Stimulated activated CD8-positive, alpha-beta memory T cell treated with anti-CD3 and anti-CD28 coated beads, Interleukin-7, amount 100 ng/mL, for 1 hour (primary cell): ENCODE data around the gene SRPX.

Experiments
- DNase-seq, 2 donors: peaks; one replicate each; pipeline ENCODE4 v3.0.0-alpha.2; 2020; ENCODE audit warnings: low read depth in 2 of 2

The SRPX gene

GRCh38 chrX:38211891-38212635, 8.6 kb downstream of the SRPX start:
- DNase-seq, result no peak

GRCh38 chrX:38206542-38206941, 14.1 kb downstream of the SRPX start:
- no peak for DNase-seq

- no peak for DNase-seq
These were observed 14.6 kb downstream of the SRPX start for GRCh38 chrX:38206036-38206435.

- no peak for DNase-seq
These were observed 15.6 kb downstream of the SRPX start for GRCh38 chrX:38205039-38205438.

GRCh38 chrX:38192007-38192810, 28.5 kb downstream of the SRPX start:
- DNase-seq, result no peak

- no peak for DNase-seq
These were observed 31.0 kb downstream of the SRPX start for GRCh38 chrX:38189431-38190250.

- no peak for DNase-seq
These were observed 37.1 kb downstream of the SRPX start for GRCh38 chrX:38183596-38183995.

GRCh38 chrX:38181357-38181756, 39.3 kb downstream of the SRPX start:
- DNase-seq, result no peak

- no peak for DNase-seq
These were observed 42.3 kb downstream of the SRPX start for GRCh38 chrX:38178396-38178795.

- no peak for DNase-seq
These were observed 45.5 kb downstream of the SRPX start for GRCh38 chrX:38175139-38175538.

GRCh38 chrX:38172596-38172995, 48.1 kb downstream of the SRPX start:
- DNase-seq, result no peak

GRCh38 chrX:38170556-38170955, 50.1 kb downstream of the SRPX start:
- no peak for DNase-seq

- DNase-seq, result no peak
These were observed 54.1 kb downstream of the SRPX start for GRCh38 chrX:38166478-38167083.

GRCh38 chrX:38165023-38165422, 55.6 kb downstream of the SRPX start:
- no peak for DNase-seq

GRCh38 chrX:38163193-38163592, 57.5 kb downstream of the SRPX start:
- no peak for DNase-seq

- no peak for DNase-seq
These were observed 63.8 kb downstream of the SRPX start for GRCh38 chrX:38156838-38157237.

GRCh38 chrX:38154818-38155217, 65.9 kb downstream of the SRPX start:
- DNase-seq, result no peak

GRCh38 chrX:38154340-38154739, 66.3 kb downstream of the SRPX start:
- DNase-seq, result no peak

GRCh38 chrX:38151441-38151840, 69.2 kb downstream of the SRPX start:
- DNase-seq, result no peak

GRCh38 chrX:38150993-38151392, 69.7 kb downstream of the SRPX start:
- DNase-seq, result no peak

GRCh38 chrX:38149016-38149415, 71.7 kb downstream of the SRPX start:
- DNase-seq, result no peak

- DNase-seq, result no peak
These were observed 78.1 kb downstream of the SRPX start for GRCh38 chrX:38142610-38143009.
